GM12878 (cell line): ENCODE results near the gene PSMB7. TPM values are rescaled to one million over a fixed set of nuclear protein-coding genes. Genes with fewer than 3 reads are reported as not detected.

ENCODE experiments used
- ATAC-seq: fragments of 200-7000 bp; cut with Tn5 transposase; 3 replicates; pipeline ENCODE4 v1.9.1; 2020; ENCODE audit warnings: mild to moderate bottlenecking, moderate library complexity
- BruUV-seq: library from RNA; stranded (reverse); fragments of 400-500 nt; replicated peaks from 2 replicates; lab custom pipeline; 2021; lab: Mats Ljungman, UMichigan
- CTCF ChIA-PET: fragments of 300-600 bp; sonication (Branson Sonifier 250); formaldehyde crosslinking; extraction: SDS; loops from one replicate; lab custom pipeline; 2021; ENCODE audit warnings: inconsistent platforms; lab: Yijun Ruan, JAX
- POLR2A ChIA-PET: fragments of 350-600 bp; formaldehyde crosslinking; extraction: SDS; loops from one replicate; lab custom pipeline; 2021; ENCODE audit warnings: inconsistent platforms; lab: Charles Lee
- RAD21 ChIA-PET: fragments of 300-600 bp; sonication (Branson Sonifier 250); formaldehyde crosslinking; loops from one replicate; lab custom pipeline; 2023; ENCODE audit warnings: antibody characterized with exemption; ENCODE audit not compliant: unreplicated experiment; lab: Charles Lee
- SMC1A ChIA-PET: fragments of 300-600 bp; sonication (Branson Sonifier 250); formaldehyde crosslinking; loops from one replicate; lab custom pipeline; 2023; ENCODE audit not compliant: unreplicated experiment, uncharacterized antibody; lab: Charles Lee
- DNase-seq: peaks from one replicate; pipeline ENCODE4 v3.0.0-alpha.2; 2011; ENCODE audit warnings: low read depth, low spot score
- FAIRE-seq: peaks from 3 replicates; lab custom pipeline; 2011; peaks lifted over from hg19 to GRCh38; lab: Jason Lieb, UNC
- H2AFZ ChIP-seq: 2 replicates; pipeline ENCODE4 v1.6.0; 2011; ENCODE audit warnings: low read depth, low read length, control low read depth; ENCODE audit not compliant: control insufficient read depth
- H3K27ac ChIP-seq: 2 replicates; pipeline ENCODE4 v1.5.1; 2011; ENCODE audit warnings: control low read depth; ENCODE audit not compliant: control insufficient read depth, insufficient read depth
- H3K27me3 ChIP-seq, 2 experiments: replicated peaks in 1 of 2; 2 replicates each; pipeline versions ENCODE4 v1.6.0 to v1.6.1; 2011; ENCODE audit warnings: low read length in 1 of 2; ENCODE audit not compliant: control insufficient read depth in 2 of 2, insufficient read depth in 2 of 2
- H3K36me3 ChIP-seq, 2 experiments: 2 replicates each; pipeline ENCODE4 v1.5.1; 2011; ENCODE audit warnings: low read length in 1 of 2; ENCODE audit not compliant: control insufficient read depth in 2 of 2, insufficient read depth in 2 of 2
- H3K4me1 ChIP-seq: 2 replicates; pipeline ENCODE4 v1.6.1; 2011; ENCODE audit warnings: mild to moderate bottlenecking, low read length, moderate library complexity, mixed read lengths; ENCODE audit not compliant: control insufficient read depth, insufficient read depth
- H3K4me2 ChIP-seq: 2 replicates; pipeline ENCODE4 v1.6.0; 2011; ENCODE audit warnings: control low read depth; ENCODE audit not compliant: control insufficient read depth, insufficient read depth
- H3K4me3 ChIP-seq: fragments of 200-600 bp; sonication (generic); 2 replicates; pipeline ENCODE4 v1.5.1; 2016
- H3K79me2 ChIP-seq: 2 replicates; pipeline ENCODE4 v1.6.0; 2011; ENCODE audit warnings: low read length; ENCODE audit not compliant: control insufficient read depth, insufficient read depth
- H3K9ac ChIP-seq: 2 replicates; pipeline ENCODE4 v1.8.0; 2011; ENCODE audit warnings: low read length, control low read depth, mixed read lengths; ENCODE audit not compliant: control insufficient read depth, insufficient read depth
- H3K9me3 ChIP-seq: replicated peaks from 3 replicates; pipeline ENCODE4 v1.5.1; 2011; ENCODE audit warnings: mild to moderate bottlenecking, low read length; ENCODE audit not compliant: control insufficient read depth, insufficient read depth
- H4K20me1 ChIP-seq: 2 replicates; pipeline ENCODE4 v1.6.0; 2011; ENCODE audit not compliant: control insufficient read depth, insufficient read depth
- ASH2L ChIP-seq: fragments of 300-600, 200-600 bp; sonication (generic); IDR thresholded peaks from 2 replicates; pipeline ENCODE4 v1.6.1; 2017; ENCODE audit warnings: low read depth, mild to moderate bottlenecking, borderline replicate concordance
- ATF7 ChIP-seq: fragments of 450-650 bp; IDR thresholded peaks from 2 replicates; pipeline ENCODE4 v1.6.1; 2016; ENCODE audit warnings: low read depth, mild to moderate bottlenecking
- BHLHE40 ChIP-seq, 2 experiments: fragments of 450-650 bp in 1 of 2; IDR thresholded peaks; 2 replicates each; pipeline ENCODE4 v1.6.1; 2011 to 2017; ENCODE audit warnings: low read depth in 2 of 2, borderline replicate concordance in 1 of 2, improper control_type of control experiment in 1 of 2, low read length in 1 of 2, mild to moderate bottlenecking in 1 of 2
- IKZF2 ChIP-seq, 2 experiments: fragments of 450-650 bp; IDR thresholded peaks; 2 replicates each; pipeline ENCODE4 v1.6.1; 2017; ENCODE audit warnings: mild to moderate bottlenecking in 2 of 2, moderate library complexity in 2 of 2
- JUND ChIP-seq: IDR thresholded peaks from 2 replicates; pipeline ENCODE4 v1.6.1; 2012; ENCODE audit warnings: low read depth, mild to moderate bottlenecking, low read length, improper control_type of control experiment, moderate library complexity
- KLF5 ChIP-seq: fragments of 450-650 bp; IDR thresholded peaks from 2 replicates; pipeline ENCODE4 v1.6.1; 2014; ENCODE audit warnings: mild to moderate bottlenecking; ENCODE audit not compliant: partially characterized antibody
- NR2C2 ChIP-seq: IDR thresholded peaks from 2 replicates; pipeline ENCODE4 v1.6.1; 2011; ENCODE audit warnings: borderline replicate concordance, low read depth; ENCODE audit not compliant: control insufficient read depth, insufficient read length
- NRF1 ChIP-seq: conservative IDR thresholded peaks from 2 replicates; pipeline ENCODE4 v1.6.1; 2011; ENCODE audit warnings: mild to moderate bottlenecking, low read depth, low read length, improper control_type of control experiment
- POLR2A ChIP-seq: IDR thresholded peaks from 2 replicates; pipeline ENCODE4 v1.6.1; 2011; ENCODE audit warnings: low read depth, mild to moderate bottlenecking, low read length
- POLR2AphosphoS2 ChIP-seq: IDR thresholded peaks from 2 replicates; pipeline ENCODE4 v1.6.1; 2011; ENCODE audit warnings: low read depth, mild to moderate bottlenecking, low read length, improper control_type of control experiment, moderate library complexity
- SMAD5 ChIP-seq: IDR thresholded peaks from 2 replicates; pipeline ENCODE4 v1.6.1; 2016; ENCODE audit warnings: antibody characterized with exemption, low read depth
- SPI1 ChIP-seq: IDR thresholded peaks from 2 replicates; pipeline ENCODE4 v1.6.1; 2011; ENCODE audit warnings: low read depth, mild to moderate bottlenecking, low read length, moderate library complexity, borderline replicate concordance; ENCODE audit not compliant: insufficient read depth
- ZNF207 ChIP-seq: fragments of 450-650 bp; IDR thresholded peaks from 2 replicates; pipeline ENCODE4 v1.6.1; 2014; ENCODE audit warnings: antibody characterized with exemption, mild to moderate bottlenecking, borderline replicate concordance
- ZNF384 ChIP-seq: IDR thresholded peaks from 2 replicates; pipeline ENCODE4 v1.6.1; 2012; ENCODE audit warnings: low read depth, mild to moderate bottlenecking, low read length, improper control_type of control experiment, borderline replicate concordance
- WGBS: methylation state at CpG from one replicate; pipeline ENCODE4 v1.1.6; 2016; ENCODE audit warnings: low lambda C conversion rate; ENCODE audit not compliant: insufficient replicate concordance, insufficient coverage; ENCODE audit errors: missing lambda C conversion rate; 5-methylcytosine and 5-hydroxymethylcytosine counted together
- in situ Hi-C: fragments of 300-500 bp; cut with MboI; formaldehyde crosslinking; loops from 9 replicates; pipeline ENCODE4 v1.14.3; 2018; ENCODE audit warnings: mixed read lengths
- intact Hi-C: fragments of 100-400 bp; cut with micrococcal nuclease; formaldehyde crosslinking; loops from one replicate; pipeline ENCODE4 v1.14.2; 2022; ENCODE audit not compliant: unreplicated experiment
- polyA plus RNA-seq, 11 experiments: library from polyadenylated mRNA; depleted of rRNA in 4 of 11; unstranded in 6 of 11; stranded (reverse) in 5 of 11; fragments of >200 nt; fragmentation: Nextera tagmentation in 4 of 11; fragmentation: Illumina TruSeq in 1 of 11; extraction: Ambion mirVana in 4 of 11; extraction: Trizol in 1 of 11; gene quantifications; 1 replicate in 1 of 11; 2 replicates in 10 of 11; pipeline versions ENCODE4 v1.2.1 to v1.2.3, GENCODE V29; 2011 to 2016; ENCODE audit warnings: inconsistent platforms in 2 of 11, missing spikeins in 2 of 11, low read depth in 1 of 11
- total RNA-seq, 4 experiments: library from RNA; depleted of rRNA in 3 of 4; stranded (reverse); fragments of >200 nt in 3 of 4; fragmentation: Illumina TruSeq in 1 of 4; extraction: Trizol in 1 of 4; gene quantifications; 2 replicates each; pipeline versions ENCODE4 v1.2.1 to v1.2.3, GENCODE V29; 2013 to 2021
- TF ChIP-seq, protein P1 (sequence below): fragments of 450-650 bp; IDR thresholded peaks from 2 replicates; pipeline ENCODE4 v1.6.1; 2016; ENCODE audit warnings: mild to moderate bottlenecking, moderate library complexity, borderline replicate concordance
- TF ChIP-seq, protein P2 (sequence below): fragments of 450-650 bp; IDR thresholded peaks from 2 replicates; pipeline ENCODE4 v1.6.1; 2018; ENCODE audit warnings: mild to moderate bottlenecking, low read depth, moderate library complexity; ENCODE audit not compliant: partially characterized antibody

The PSMB7 gene
- total and polyA plus RNA-seq, 10 of the 15 experiments (the other 5 are each of a cell fraction or from before 2014, with no cell fraction given) = 174 to 564 (median 268) TPM

DNA sequence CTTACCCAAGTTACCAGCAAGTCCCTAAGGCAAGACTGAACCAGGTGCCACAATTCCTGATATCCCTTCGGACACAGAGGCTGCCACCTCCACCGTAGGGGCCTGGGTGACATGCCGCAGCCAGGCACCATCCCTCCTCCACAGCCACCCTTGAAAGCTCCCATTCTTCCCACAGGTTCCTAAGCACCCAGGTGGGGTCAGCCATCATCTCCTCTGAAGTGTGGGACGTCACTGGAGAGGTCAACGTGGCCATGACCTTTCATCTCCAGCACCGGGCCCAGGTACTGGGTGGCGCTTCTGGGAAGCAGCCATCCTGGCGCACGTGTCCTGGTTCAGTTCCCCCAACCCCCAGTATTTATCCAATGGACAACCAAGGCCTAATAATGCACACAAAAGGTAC lies 43.2 kb upstream of the PSMB7 start:
- Histone ChIP-seq H3K9me3 (no peaks in the 10 kb centered on the region), H3K4me2 (no peak overlapping the region), H4K20me1 (no peaks in the 10 kb centered on the region), H3K9ac (no peak overlapping the region), H3K27me3 (no peaks in the 10 kb centered on the region; a peak in 1 of 4 replicates), H3K4me3 (no peak overlapping the region), H2AFZ (no peak overlapping the region), H3K36me3 (no peaks in the 10 kb centered on the region), H3K4me1 (no peaks in the 10 kb centered on the region), H3K79me2 (no peaks in the 10 kb centered on the region), H3K27ac (no peak overlapping the region)
- POLR2A ChIA-PET = no interaction called here
- DNase-seq (no peak), ATAC-seq (no peak), FAIRE-seq (no peak)
- TF ChIP-seq SMAD5 (no peak), ZNF207 (no peak), SPI1 (no peak), ATF7 (no peak), ASH2L (no peak), ZNF384 (no peak), BHLHE40 (IDR thresholded peaks at IDR 0.05; ENCODE audit: borderline replicate concordance in 1 of 2, low read depth in 2 of 2, low read length in 1 of 2) (no peak), NRF1 (no peak), JUND (no peak), POLR2A (no peak), KLF5 (no peak), IKZF2 (IDR thresholded peaks at IDR 0.05) (no peak), POLR2AphosphoS2 (no peak), NR2C2 (no peak)
- TF ChIP-seq, protein P1, sequence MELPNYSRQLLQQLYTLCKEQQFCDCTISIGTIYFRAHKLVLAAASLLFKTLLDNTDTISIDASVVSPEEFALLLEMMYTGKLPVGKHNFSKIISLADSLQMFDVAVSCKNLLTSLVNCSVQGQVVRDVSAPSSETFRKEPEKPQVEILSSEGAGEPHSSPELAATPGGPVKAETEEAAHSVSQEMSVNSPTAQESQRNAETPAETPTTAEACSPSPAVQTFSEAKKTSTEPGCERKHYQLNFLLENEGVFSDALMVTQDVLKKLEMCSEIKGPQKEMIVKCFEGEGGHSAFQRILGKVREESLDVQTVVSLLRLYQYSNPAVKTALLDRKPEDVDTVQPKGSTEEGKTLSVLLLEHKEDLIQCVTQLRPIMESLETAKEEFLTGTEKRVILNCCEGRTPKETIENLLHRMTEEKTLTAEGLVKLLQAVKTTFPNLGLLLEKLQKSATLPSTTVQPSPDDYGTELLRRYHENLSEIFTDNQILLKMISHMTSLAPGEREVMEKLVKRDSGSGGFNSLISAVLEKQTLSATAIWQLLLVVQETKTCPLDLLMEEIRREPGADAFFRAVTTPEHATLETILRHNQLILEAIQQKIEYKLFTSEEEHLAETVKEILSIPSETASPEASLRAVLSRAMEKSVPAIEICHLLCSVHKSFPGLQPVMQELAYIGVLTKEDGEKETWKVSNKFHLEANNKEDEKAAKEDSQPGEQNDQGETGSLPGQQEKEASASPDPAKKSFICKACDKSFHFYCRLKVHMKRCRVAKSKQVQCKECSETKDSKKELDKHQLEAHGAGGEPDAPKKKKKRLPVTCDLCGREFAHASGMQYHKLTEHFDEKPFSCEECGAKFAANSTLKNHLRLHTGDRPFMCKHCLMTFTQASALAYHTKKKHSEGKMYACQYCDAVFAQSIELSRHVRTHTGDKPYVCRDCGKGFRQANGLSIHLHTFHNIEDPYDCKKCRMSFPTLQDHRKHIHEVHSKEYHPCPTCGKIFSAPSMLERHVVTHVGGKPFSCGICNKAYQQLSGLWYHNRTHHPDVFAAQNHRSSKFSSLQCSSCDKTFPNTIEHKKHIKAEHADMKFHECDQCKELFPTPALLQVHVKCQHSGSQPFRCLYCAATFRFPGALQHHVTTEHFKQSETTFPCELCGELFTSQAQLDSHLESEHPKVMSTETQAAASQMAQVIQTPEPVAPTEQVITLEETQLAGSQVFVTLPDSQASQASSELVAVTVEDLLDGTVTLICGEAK = no peak
- TF ChIP-seq, protein P2, sequence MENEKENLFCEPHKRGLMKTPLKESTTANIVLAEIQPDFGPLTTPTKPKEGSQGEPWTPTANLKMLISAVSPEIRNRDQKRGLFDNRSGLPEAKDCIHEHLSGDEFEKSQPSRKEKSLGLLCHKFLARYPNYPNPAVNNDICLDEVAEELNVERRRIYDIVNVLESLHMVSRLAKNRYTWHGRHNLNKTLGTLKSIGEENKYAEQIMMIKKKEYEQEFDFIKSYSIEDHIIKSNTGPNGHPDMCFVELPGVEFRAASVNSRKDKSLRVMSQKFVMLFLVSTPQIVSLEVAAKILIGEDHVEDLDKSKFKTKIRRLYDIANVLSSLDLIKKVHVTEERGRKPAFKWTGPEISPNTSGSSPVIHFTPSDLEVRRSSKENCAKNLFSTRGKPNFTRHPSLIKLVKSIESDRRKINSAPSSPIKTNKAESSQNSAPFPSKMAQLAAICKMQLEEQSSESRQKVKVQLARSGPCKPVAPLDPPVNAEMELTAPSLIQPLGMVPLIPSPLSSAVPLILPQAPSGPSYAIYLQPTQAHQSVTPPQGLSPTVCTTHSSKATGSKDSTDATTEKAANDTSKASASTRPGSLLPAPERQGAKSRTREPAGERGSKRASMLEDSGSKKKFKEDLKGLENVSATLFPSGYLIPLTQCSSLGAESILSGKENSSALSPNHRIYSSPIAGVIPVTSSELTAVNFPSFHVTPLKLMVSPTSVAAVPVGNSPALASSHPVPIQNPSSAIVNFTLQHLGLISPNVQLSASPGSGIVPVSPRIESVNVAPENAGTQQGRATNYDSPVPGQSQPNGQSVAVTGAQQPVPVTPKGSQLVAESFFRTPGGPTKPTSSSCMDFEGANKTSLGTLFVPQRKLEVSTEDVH = no peak
- CTCF ChIA-PET = no interaction called here
- WGBS = 57% methylated on average over 9 of the region's 9 CpGs
- intact Hi-C loops (no loop called here), in situ Hi-C loops (no loop called here)
- RAD21 ChIA-PET = no interaction called here
- SMC1A ChIA-PET = no interaction called here
- no TSS peak for BruUV-seq
